ENCODE measurements around the gene THOC1. TPM values are rescaled to one million over a fixed set of nuclear protein-coding genes. Genes with fewer than 3 reads are reported as not detected.

THOC1 gene
- total and polyA plus RNA-seq, 2 of the 8 experiments (the other 6 are each of a cell fraction or from before 2014, with no cell fraction given) = 19.1 to 66.4 TPM

- TF ChIP-seq, protein P1, sequence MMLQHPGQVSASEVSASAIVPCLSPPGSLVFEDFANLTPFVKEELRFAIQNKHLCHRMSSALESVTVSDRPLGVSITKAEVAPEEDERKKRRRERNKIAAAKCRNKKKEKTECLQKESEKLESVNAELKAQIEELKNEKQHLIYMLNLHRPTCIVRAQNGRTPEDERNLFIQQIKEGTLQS (IDR thresholded peaks at IDR 0.05; ENCODE audit: insufficient read depth, low read depth, low read length) = no peak
- no peak for TF ChIP-seq CBX8 (IDR thresholded peaks at IDR 0.05; ENCODE audit: borderline replicate concordance, low read depth, low read length)
- TF ChIP-seq RFX5 (IDR thresholded peaks at IDR 0.05; ENCODE audit: borderline replicate concordance, low read depth, low read length) = no peak
- TF ChIP-seq CHD1 (IDR thresholded peaks at IDR 0.05; ENCODE audit: low read depth, low read length) = no peak
These were observed 68.1 kb downstream of the THOC1 start (continued) for GRCh38 chr18:199768-200167.

Measured in H1 (cell line).